Activated CD8-positive, alpha-beta memory T cell treated with anti-CD3 and anti-CD28 coated beads for 36 hours (primary cell): Measurements from ENCODE around the gene ANKRD7. TPM values are rescaled to one million over a fixed set of nuclear protein-coding genes. Genes with fewer than 3 reads are reported as not detected.

Experiments used
- CTCF ChIA-PET: fragments of 350-600 bp; sonication (Branson Sonifier 250); formaldehyde crosslinking; loops from one replicate; lab custom pipeline; 2021; ENCODE audit warnings: antibody characterized with exemption; lab: Charles Lee
- POLR2A ChIA-PET: fragments of 350-600 bp; sonication (Branson Sonifier 250); formaldehyde crosslinking; loops from one replicate; lab custom pipeline; 2021; ENCODE audit warnings: antibody characterized with exemption; lab: Charles Lee
- total RNA-seq, 2 experiments: library from RNA; stranded (reverse); gene quantifications; one replicate each; pipeline ENCODE4 v1.2.3, GENCODE V29; 2021

ANKRD7 gene
- 1 to 10 TPM in 1 of 2 experiments, under 1 TPM in 1; 0.90 to 1.3 TPM for total RNA-seq

GRCh38 chr7:118224521-118224920 is at the start of gene ANKRD7:
ANKRD7 (plus strand) TSS chr7:118224704; CDS start chr7:118224831, 127 bp downstream.
- CTCF ChIA-PET = no interaction called here

DNA sequence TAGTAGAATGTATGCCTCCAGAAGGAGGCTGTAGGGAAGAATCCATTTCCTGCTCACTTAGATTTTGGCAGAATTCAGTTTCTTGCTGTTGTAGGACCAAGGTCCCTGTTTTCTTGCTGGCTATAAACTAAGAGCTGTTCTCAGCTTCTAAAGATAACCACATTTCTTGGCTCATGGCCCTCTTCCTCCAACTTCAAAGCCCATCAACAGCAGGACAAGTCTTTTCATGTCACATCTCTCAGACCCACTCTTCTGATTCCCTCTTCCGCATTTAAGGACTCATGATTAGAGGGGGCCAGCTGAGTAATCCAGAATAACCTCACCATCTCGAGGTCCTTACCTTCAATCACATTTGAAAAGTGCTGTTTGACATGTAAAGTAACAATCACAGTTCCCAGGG is 48.8 kb upstream of the ANKRD7 start:
- CTCF ChIA-PET = no interaction called here
- POLR2A ChIA-PET = no interaction called here

More at GRCh38 chr7:118224521-118224920, at the start of gene ANKRD7:
- POLR2A ChIA-PET = no interaction called here

DNA sequence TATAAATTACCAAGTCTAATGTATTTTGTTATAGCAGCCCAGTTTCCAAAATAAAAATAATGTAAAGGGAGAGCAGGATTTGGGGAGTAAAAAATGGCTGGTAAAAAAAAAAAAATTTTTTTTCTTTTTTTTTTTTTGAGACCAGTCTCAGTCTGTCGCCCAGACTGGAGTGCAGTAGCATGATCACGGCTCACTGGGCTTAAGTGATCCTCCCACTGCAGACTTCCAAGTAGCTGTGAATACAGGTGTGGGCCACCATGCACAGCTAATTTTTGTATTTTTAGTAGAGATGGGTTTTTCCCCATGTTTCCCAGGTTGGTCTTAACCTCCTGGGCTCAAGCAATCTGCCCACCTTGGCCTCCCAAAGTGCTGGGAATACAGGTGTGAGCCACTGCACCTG is 45.3 kb upstream of the ANKRD7 start:
- CTCF ChIA-PET = no interaction called here

GRCh38 chr7:118182593-118183427 is 41.7 kb upstream of the ANKRD7 start:
- POLR2A ChIA-PET = no interaction called here
- CTCF ChIA-PET = no interaction called here

More for the DNA sequence above, 45.3 kb upstream of the ANKRD7 start:
- POLR2A ChIA-PET = no interaction called here

GRCh38 chr7:118183428-118183785 is 41.1 kb upstream of the ANKRD7 start:
- ChIA-PET CTCF (no interaction called here), POLR2A (no interaction called here)

- POLR2A ChIA-PET = no interaction called here
Measured at GRCh38 chr7:118183786-118184564, 40.5 kb upstream of the ANKRD7 start, which contains the start of gene LSM8. LSM8 (plus strand) TSS chr7:118184164; CDS start chr7:118184224, 60 bp downstream.

GRCh38 chr7:118184565-118184940 is 40.0 kb upstream of the ANKRD7 start:
- CTCF ChIA-PET = no interaction called here
- POLR2A ChIA-PET = no interaction called here

More at GRCh38 chr7:118183786-118184564, 40.5 kb upstream of the ANKRD7 start, which contains the start of gene LSM8:
- CTCF ChIA-PET = no interaction called here

- ChIA-PET CTCF (interaction anchor here (0.7 kb wide), 1 partner anchor 1685 kb away, joined by 3 read pairs; no protein-coding TSS in a partner anchor), POLR2A (no interaction called here)
Measured at GRCh38 chr7:118185163-118185860, 39.2 kb upstream of the ANKRD7 start.

- POLR2A ChIA-PET = no interaction called here
- CTCF ChIA-PET = no interaction called here
Measured at GRCh38 chr7:118186501-118186900, 38.0 kb upstream of the ANKRD7 start.

DNA sequence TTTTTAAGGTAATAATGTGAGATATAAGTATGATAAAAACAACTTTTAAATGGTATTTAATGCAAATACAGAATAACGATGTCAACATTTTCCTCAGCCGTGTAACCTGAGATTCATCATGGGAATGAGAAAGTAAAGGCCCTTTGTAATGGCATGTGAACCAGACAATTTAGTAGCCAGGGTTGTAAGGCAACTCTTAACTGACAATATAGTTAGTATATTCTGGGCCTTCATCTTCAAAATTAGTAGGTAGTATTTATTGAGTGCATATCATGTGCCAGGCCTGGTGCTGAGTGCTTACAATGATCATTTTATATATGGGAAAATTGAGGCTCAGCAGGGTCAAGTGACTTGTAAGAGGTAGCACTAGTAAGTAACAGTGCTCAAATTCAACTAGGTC is 29.9 kb upstream of the ANKRD7 start:
- ChIA-PET POLR2A (no interaction called here), CTCF (no interaction called here)

DNA sequence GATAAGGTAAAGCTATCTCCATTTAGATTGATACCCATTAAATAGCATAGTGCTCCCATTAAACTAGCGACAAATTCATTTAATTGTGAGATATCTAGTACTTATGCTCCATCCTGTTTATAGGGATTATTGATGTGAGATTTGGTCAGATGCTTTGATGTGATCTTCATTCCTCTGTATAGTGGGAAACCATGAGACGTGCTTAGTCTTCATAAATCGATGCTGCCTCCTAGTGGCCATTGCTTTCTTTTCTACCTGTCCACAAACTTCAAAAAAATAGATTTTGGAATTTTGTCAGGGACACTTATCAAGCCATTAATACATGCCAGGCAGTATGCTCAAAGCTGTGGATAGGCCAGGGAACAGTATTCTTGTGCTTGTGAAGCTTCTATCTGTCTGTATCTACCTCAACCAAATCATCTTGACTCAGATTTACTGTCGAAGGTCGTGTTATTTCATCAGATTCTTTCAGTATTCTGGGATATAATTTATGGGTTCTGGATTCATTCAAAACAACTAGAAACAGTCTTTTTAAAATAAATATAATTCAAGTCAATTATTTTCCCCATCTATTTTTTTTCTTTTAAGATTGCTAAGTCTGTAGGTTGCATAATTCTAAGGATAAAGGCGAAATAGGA is 28.5 kb upstream of the ANKRD7 start:
- CTCF ChIA-PET = no interaction called here
- POLR2A ChIA-PET = no interaction called here

GRCh38 chr7:118202061-118202460 is 22.4 kb upstream of the ANKRD7 start:
- POLR2A ChIA-PET = no interaction called here
- CTCF ChIA-PET = no interaction called here

DNA sequence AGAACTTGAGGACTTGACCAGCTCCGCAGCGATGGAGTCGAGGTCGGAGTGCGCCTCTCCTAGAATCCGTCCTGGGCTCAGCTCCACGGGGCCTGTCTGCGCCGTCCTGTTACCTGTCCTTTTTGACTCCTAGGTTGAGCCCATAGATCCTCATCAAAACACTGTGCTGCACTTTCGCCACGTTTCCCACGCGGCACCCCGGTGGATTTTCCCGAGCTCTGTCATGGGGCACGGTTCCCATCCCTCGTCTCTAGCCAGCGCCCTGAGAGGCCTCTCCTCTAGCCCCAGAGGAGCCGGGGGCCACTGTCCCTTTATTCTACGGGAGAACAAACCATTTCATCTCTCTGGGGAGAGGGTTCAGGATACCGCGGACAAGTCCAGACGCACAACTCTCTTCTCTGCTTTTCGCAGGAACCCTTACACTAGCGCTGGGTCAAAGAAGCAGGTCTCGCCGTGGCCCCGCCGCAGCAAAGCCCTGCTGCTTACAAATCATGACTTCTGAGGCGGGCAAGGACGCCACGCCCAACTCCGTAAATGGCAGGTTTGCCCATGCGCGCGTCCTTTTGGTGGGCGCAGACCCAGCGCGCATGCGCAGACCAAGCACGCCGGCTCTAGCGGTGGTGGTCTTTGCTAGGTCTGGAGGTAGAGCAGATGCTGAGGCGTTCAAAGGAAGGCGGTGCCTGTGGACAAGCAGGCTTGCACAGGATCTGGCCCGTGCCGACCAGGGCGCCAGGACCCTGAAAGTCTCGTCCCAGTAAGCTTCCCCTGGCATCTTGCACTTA is 10.3 kb upstream of the ANKRD7 start:
- ChIA-PET CTCF (no interaction called here), POLR2A (no interaction called here)

GRCh38 chr7:118214833-118215182 is 9.7 kb upstream of the ANKRD7 start:
- ChIA-PET POLR2A (no interaction called here), CTCF (no interaction called here)

- POLR2A ChIA-PET = no interaction called here
- CTCF ChIA-PET = no interaction called here
Measured at GRCh38 chr7:118217210-118217619, 7.3 kb upstream of the ANKRD7 start.

GRCh38 chr7:118218413-118219156 is 5.9 kb upstream of the ANKRD7 start:
- ChIA-PET CTCF (no interaction called here), POLR2A (no interaction called here)

DNA sequence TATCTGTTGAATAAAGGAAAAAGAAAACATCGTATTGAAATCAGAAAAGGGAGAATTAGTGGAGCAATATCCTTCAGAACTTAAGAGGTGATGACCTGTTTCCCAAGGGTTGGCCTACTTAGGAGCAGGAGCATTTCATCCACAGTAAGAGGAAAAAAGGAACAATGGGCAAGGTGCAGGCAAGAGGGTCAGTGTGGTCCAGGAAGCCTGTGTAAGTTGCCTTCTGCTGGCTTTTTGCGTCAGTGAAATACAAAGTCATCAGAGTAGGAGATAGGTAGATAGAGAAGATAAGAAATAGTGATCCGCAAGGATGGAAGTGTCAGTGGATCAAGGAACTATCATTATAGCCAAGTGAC is 5.4 kb upstream of the ANKRD7 start:
- ChIA-PET POLR2A (no interaction called here), CTCF (no interaction called here)

- ChIA-PET POLR2A (no interaction called here), CTCF (no interaction called here)
Measured at GRCh38 chr7:118220583-118220982, 3.9 kb upstream of the ANKRD7 start.
